ENCODE results near the gene DGCR6L.
"Not testable (repeated sequence)": the region's sequence is repeated elsewhere in the genome, so short reads cannot be mapped to it uniquely, and the experiment has no call there.

The DGCR6L gene

GRCh38 chr22:20272174-20272573 lies 47.7 kb downstream of the DGCR6L start:
- FAIRE-seq: no peak
- TF ChIP-seq POU2F2 (IDR thresholded peaks at IDR 0.05; ENCODE audit: low read depth, low read length) (no peak), SPI1 (IDR thresholded peaks at IDR 0.05; ENCODE audit: low read depth, low read length) (no peak), POLR2AphosphoS5 (IDR thresholded peaks at IDR 0.05; ENCODE audit: low read depth, low read length) (no peak), TAF1 (IDR thresholded peaks at IDR 0.05; ENCODE audit: low read depth, low read length) (no peak), POLR2A (IDR thresholded peaks at IDR 0.05; ENCODE audit: low read depth, low read length) (no peak), PAX5 (IDR thresholded peaks at IDR 0.05; ENCODE audit: insufficient read depth, low read length, severe bottlenecking) (no peak)
- no peak for DNase-seq (ENCODE audit: insufficient read length, low spot score)

GRCh38 chr22:20271114-20271994 lies 48.5 kb downstream of the DGCR6L start:
- TF ChIP-seq PAX5 (IDR thresholded peaks at IDR 0.05; ENCODE audit: insufficient read depth, low read length, severe bottlenecking) (no peak), SPI1 (IDR thresholded peaks at IDR 0.05; ENCODE audit: low read depth, low read length) (no peak), POLR2AphosphoS5 (IDR thresholded peaks at IDR 0.05; ENCODE audit: low read depth, low read length) (no peak), TAF1 (IDR thresholded peaks at IDR 0.05; ENCODE audit: low read depth, low read length) (no peak)
- FAIRE-seq: no peak

GRCh38 chr22:20270190-20271113 lies 49.4 kb downstream of the DGCR6L start:
- DNase-seq (ENCODE audit: insufficient read length, low spot score); FAIRE-seq: not testable (repeated sequence)

More at GRCh38 chr22:20271114-20271994, 48.5 kb downstream of the DGCR6L start:
- DNase-seq (ENCODE audit: insufficient read length, low spot score): no peak

GRCh38 chr22:20269673-20270072 lies 50.2 kb downstream of the DGCR6L start:
- DNase-seq (ENCODE audit: insufficient read length, low spot score); FAIRE-seq: not testable (repeated sequence)

- not testable (repeated sequence) for DNase-seq (ENCODE audit: insufficient read length, low spot score); FAIRE-seq
Observed at GRCh38 chr22:20269201-20269600, 50.7 kb downstream of the DGCR6L start.

GRCh38 chr22:20268279-20269012 lies 51.4 kb downstream of the DGCR6L start, which contains the start of gene RTN4R:
TSS of gene RTN4R (minus strand) at chr22:20268318. CDS start at chr22:20268092, 226 bp downstream.
- no peak for TF ChIP-seq POLR2A (IDR thresholded peaks at IDR 0.05; ENCODE audit: low read depth, low read length)
- no peak for TF ChIP-seq TAF1 (IDR thresholded peaks at IDR 0.05; ENCODE audit: low read depth, low read length)
- no peak for TF ChIP-seq PAX5 (IDR thresholded peaks at IDR 0.05; ENCODE audit: insufficient read depth, low read length, severe bottlenecking)
- TF ChIP-seq SPI1 (IDR thresholded peaks at IDR 0.05; ENCODE audit: low read depth, low read length): no peak
- no peak for TF ChIP-seq POLR2AphosphoS5 (IDR thresholded peaks at IDR 0.05; ENCODE audit: low read depth, low read length)
- no peak for TF ChIP-seq POU2F2 (IDR thresholded peaks at IDR 0.05; ENCODE audit: low read depth, low read length)
- FAIRE-seq (peak; percentile 90), DNase-seq (ENCODE audit: insufficient read length, low spot score) (peak; percentile 82)

- no peak for TF ChIP-seq POU2F2 (IDR thresholded peaks at IDR 0.05; ENCODE audit: low read depth, low read length)
- no peak for TF ChIP-seq POLR2A (IDR thresholded peaks at IDR 0.05; ENCODE audit: low read depth, low read length)
- TF ChIP-seq SPI1 (IDR thresholded peaks at IDR 0.05; ENCODE audit: low read depth, low read length): no peak
- DNase-seq (ENCODE audit: insufficient read length, low spot score) (no peak), FAIRE-seq (no peak)
Observed at GRCh38 chr22:20267441-20268278, 52.2 kb downstream of the DGCR6L start.

- not testable (repeated sequence) for DNase-seq (ENCODE audit: insufficient read length, low spot score)
- FAIRE-seq: peak; percentile 35
Observed at GRCh38 chr22:20266667-20267440, 53.0 kb downstream of the DGCR6L start.

- not testable (repeated sequence) for DNase-seq (ENCODE audit: insufficient read length, low spot score)
- FAIRE-seq: peak; percentile 61
Observed at GRCh38 chr22:20265772-20266666, 53.8 kb downstream of the DGCR6L start.

Data from GM12891 (cell line).